Sigmoid colon (tissue), 4 donors: ENCODE measurements around the gene ARNT2.

Experiments
- EP300 ChIP-seq, 4 donors: sonication (generic); formaldehyde crosslinking; IDR thresholded peaks; one replicate each; pipeline ENCODE4 v1.6.1; 2017; ENCODE audit warnings: antibody characterized with exemption in 4 of 4
- POLR2A ChIP-seq, 2 donors: fragments of 450-650 bp; IDR thresholded peaks; one replicate each; pipeline ENCODE4 v1.6.1; 2016; ENCODE audit warnings: antibody characterized with exemption in 2 of 2, mild to moderate bottlenecking in 2 of 2, moderate library complexity in 2 of 2
- POLR2AphosphoS5 ChIP-seq, 4 donors: sonication (generic); formaldehyde crosslinking; IDR thresholded peaks; one replicate each; pipeline ENCODE4 v1.6.1; 2017; ENCODE audit warnings: antibody characterized with exemption in 4 of 4
- TF ChIP-seq, protein P1 (sequence below), 4 experiments: fragments of 450-650 bp in 3 of 4; fragments of 200-600 bp in 1 of 4; IDR thresholded peaks; one replicate each; pipeline ENCODE4 v1.5.1; 2016 to 2019; ENCODE audit warnings: antibody characterized with exemption in 4 of 4, mild to moderate bottlenecking in 3 of 4, moderate library complexity in 2 of 4

DNA sequence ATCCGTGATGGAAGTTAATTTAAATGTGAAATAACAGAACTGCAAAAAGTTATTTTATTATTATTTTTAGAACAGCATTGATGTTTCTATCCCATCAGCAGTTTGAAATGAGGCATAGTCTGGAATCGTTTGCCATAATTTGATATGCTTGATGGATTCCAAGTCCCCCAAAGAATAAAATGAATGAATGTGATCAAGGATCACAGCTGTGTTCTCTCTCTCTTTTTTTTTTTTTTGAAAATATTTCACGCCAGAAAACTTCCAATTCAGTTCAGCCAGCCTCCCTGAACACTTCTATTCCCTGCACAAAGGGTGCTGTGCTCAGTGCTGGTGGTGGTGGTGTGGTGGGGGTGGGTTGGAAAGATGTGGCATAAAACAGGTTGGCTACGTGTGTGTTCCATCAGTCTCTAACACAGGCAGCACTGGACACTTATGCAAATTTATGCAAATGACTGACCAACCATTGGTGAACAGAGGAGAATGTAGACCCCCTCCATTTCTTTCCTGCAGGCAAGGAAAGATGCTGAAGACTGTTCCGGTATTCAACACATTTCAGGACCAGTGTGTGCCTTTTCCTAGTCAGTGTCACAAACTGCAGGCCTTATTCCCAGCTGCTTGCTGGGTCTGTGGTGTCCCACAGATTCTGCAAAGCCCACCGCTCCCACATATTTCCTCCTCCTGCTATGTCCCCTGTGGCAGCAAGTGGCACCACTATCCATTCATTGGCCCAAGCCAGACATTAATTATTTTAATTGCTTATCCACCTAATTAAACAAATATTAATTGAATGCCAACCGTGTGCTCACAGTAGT is 10.6 kb downstream of the ARNT2 start:
- TF ChIP-seq POLR2AphosphoS5 (IDR thresholded peaks at IDR 0.05) = no peak
- TF ChIP-seq, protein P1, sequence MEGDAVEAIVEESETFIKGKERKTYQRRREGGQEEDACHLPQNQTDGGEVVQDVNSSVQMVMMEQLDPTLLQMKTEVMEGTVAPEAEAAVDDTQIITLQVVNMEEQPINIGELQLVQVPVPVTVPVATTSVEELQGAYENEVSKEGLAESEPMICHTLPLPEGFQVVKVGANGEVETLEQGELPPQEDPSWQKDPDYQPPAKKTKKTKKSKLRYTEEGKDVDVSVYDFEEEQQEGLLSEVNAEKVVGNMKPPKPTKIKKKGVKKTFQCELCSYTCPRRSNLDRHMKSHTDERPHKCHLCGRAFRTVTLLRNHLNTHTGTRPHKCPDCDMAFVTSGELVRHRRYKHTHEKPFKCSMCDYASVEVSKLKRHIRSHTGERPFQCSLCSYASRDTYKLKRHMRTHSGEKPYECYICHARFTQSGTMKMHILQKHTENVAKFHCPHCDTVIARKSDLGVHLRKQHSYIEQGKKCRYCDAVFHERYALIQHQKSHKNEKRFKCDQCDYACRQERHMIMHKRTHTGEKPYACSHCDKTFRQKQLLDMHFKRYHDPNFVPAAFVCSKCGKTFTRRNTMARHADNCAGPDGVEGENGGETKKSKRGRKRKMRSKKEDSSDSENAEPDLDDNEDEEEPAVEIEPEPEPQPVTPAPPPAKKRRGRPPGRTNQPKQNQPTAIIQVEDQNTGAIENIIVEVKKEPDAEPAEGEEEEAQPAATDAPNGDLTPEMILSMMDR (IDR thresholded peaks at IDR 0.05) = no peak
- no peak for TF ChIP-seq POLR2A (IDR thresholded peaks at IDR 0.05)
- TF ChIP-seq EP300 (IDR thresholded peaks at IDR 0.05) = no peak
